GM18498 (cell line): ENCODE data around the gene MAPK8IP1.
A peak's percentile ranks its signal among the peaks of the same experiment; 100 is the strongest.
"Not testable (repeated sequence)": the region's sequence is repeated elsewhere in the genome, so short reads cannot be mapped to it uniquely, and the experiment has no call there.

Source experiments
- ATAC-seq: cut with Tn5 transposase; IDR thresholded peaks from one replicate; pipeline ENCODE4 v1.9.1; 2021; ENCODE audit warnings: mild to moderate bottlenecking, moderate library complexity; ENCODE audit not compliant: unreplicated experiment

Gene MAPK8IP1

GRCh38 chr11:45885274-45885920, at the start of gene MAPK8IP1:
TSS of gene MAPK8IP1 (plus strand) at chr11:45885651. CDS start at chr11:45885821, 170 bp downstream.
- peak; percentile 75 for ATAC-seq

- ATAC-seq = no peak
These were observed 46.2 kb upstream of the MAPK8IP1 start for GRCh38 chr11:45839204-45839603.

DNA sequence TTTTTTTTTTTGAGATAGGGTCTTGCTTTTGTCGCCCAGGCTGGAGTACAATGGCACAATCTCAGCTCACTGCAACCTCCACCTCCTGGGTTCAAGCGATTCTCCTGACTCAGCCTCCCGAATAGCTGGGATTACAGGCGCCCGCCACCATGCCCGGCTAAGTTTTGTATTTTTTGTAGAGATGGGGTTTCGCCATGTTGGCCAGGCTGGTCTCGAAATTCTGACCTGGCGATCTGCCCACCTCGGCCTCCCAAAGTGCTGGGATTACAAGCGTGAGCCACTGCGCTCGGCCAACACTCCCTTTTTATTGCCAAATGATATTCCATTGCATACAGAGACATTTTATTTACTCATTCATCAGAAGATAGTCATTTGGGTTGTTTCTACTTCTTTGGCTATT, 45.2 kb upstream of the MAPK8IP1 start:
- ATAC-seq = not testable (repeated sequence)

- ATAC-seq = peak; percentile 23
These were observed 42.1 kb upstream of the MAPK8IP1 start for GRCh38 chr11:45843158-45843924.

DNA sequence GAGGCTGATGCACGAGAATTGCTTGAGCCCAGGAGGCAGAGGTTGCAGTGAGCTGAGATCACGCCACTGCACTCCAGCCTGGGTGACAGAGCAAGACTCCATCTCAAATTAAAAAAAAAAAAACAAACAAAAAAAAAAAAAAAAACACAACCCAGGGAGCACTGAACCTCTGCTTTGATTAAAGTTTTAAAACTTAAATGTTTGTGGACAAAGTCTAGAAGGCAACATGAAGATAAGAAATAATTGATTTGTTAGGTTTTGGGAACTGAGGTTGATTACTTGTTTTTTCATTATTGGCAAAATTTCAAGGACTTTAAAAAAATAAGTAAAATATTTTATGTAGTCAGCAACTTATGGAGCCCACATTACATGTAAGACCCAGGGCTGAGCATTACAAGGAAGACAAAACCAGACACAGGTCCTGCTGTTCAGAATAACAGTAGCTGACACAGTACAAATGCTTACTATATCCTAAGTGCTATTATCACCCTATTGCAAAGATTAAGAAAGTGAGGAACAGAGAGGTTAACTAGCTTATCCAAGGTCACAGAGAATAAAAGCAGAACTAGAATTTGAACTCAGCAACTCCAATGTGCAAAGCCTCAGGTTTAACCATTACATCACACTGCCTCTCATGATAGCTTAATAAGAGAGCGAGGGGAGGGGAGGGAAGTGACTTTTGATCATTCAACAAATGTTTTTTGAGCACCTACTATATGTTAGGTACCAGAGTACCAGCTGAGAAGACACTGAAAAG, 40.5 kb upstream of the MAPK8IP1 start:
- no peak for ATAC-seq

GRCh38 chr11:45846174-45846675, 39.2 kb upstream of the MAPK8IP1 start:
- no peak for ATAC-seq

GRCh38 chr11:45846974-45847910, 38.2 kb upstream of the MAPK8IP1 start, which contains the start of gene CRY2:
TSS of gene CRY2 (plus strand) at chr11:45847475. CDS start at chr11:45847491, 16 bp downstream.
- ATAC-seq = peak; percentile 95

DNA sequence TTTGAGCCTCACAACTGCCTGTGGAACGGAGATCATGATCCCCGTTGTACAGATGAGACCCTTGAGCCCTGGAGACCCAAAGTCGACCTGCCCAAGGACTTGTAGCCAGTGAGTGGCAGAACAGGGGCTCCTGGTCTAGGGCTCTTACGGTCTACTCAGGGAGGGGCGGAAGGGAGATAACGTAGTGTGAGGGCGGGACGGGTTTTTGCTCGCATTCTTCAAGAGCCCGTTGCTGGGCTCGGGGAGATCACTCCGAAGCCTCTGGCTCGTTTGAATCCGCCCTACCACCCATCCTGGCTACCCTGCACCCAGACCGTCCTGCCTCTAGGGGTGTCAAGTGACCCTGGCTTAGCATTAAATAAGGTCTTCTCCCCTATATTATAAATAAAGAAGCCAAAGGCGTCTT, 37.5 kb upstream of the MAPK8IP1 start:
- peak; percentile 9 for ATAC-seq

DNA sequence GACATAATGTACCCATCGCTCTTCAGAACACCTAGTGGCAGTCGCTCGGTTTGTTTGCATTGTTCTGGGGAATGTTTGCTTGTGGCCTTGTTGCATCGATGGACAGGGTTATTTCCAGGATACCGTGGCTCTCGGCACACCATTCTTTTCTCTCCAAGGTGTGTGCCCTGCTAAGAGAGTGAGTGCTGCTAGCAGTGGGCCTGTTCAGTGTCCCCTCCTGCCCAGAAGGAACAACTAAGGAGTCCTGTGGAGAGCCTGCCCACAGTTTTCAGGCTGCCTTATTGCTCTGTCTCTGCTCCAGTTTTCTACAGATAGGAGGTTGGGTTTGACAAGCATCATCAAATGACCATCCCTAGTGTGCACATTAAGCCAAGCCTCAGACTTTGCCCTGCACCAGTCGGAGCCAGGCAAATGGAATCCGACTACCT, 36.8 kb upstream of the MAPK8IP1 start:
- no peak for ATAC-seq

GRCh38 chr11:45850446-45850845, 35.0 kb upstream of the MAPK8IP1 start:
- no peak for ATAC-seq

DNA sequence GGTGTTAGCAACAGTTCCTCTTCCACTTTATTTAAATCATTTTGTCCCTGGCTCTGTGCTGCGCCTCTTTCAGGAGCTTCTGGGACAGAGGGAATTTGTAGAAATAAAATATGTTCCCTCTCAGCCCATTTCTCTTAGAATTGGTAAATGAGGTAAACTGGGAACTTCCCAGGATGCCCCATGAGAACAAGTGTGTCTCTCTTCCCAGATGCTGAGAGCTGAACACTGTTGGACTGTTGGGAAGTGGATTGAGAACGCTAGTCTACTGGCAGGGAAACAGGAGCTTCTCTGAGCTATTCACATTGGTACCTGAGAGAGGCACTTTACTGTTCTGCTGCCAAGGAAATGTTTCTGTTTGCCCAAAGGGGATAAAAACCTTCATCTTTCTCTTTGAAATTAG, 34.2 kb upstream of the MAPK8IP1 start:
- ATAC-seq = no peak

DNA sequence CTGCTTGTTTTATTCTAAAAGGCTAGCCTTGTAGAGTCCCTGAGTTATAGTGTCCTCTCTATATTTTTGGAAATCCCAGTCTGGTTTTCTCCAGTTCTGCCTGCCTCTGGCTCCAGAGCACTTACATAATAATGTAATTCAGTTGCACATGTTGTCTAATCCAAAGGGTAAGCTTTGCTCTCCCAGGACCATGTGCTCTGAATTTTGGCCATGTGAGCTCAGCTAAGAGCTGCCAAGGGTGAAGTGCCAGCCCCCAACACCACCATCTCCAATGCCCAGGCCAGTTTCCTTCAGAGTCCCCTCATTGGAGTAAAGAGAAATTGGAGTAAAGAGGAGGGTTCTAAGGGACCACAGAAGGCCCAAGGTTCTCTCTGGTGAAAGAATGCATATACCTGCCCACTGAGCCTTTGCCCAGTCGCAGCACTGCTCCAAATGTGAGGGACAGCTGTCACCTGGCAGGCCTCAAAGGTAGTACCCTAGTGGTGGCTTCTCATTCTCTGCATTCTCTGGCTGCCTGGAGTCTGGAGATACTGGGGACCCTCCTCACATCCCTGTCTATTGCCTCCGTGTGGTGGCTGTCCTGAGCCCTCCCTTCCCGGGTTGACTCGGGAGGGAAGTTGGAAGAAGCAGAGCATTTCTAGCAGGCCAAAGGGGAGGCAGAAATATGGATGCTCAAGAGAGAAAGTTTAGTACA, 33.3 kb upstream of the MAPK8IP1 start:
- ATAC-seq = peak; percentile 21

GRCh38 chr11:45852712-45853101, 32.7 kb upstream of the MAPK8IP1 start:
- ATAC-seq = peak; percentile 52

GRCh38 chr11:45853332-45854219, 31.9 kb upstream of the MAPK8IP1 start:
- ATAC-seq = no peak

- no peak for ATAC-seq
These were observed 30.1 kb upstream of the MAPK8IP1 start for GRCh38 chr11:45855308-45855707.

DNA sequence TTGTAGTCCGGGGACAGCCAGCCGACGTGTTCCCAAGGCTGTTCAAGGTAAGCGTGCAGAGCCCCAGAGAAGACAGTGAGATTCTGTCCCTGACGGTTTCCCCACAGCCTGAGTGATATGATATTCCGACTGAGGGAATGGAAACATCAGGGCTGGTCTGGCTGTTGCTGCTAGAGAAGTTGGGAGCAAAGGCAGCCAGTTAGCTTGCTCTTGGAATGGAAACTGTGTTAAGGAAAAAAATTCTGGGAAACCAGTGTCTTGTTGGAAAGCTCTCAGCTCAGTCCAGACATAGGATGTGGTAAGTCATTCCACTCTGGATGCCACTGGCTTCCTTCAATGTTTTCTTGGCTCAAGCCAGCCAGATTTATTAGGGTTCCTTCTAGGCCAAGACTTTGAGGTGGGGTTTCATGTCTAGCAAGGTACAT, 29.4 kb upstream of the MAPK8IP1 start:
- no peak for ATAC-seq

- no peak for ATAC-seq
These were observed 27.4 kb upstream of the MAPK8IP1 start for GRCh38 chr11:45857961-45858474.

GRCh38 chr11:45858751-45859398, 26.6 kb upstream of the MAPK8IP1 start:
- no peak for ATAC-seq
